Thymus (tissue), 11 donors: ENCODE measurements around the gene DEPDC5. TPM values are rescaled to one million over a fixed set of nuclear protein-coding genes. Genes with fewer than 3 reads are reported as not detected.
"Not testable (repeated sequence)": the region's sequence is repeated elsewhere in the genome, so short reads cannot be mapped to it uniquely, and the experiment has no call there.

ENCODE experiments used
- DNase-seq, 9 donors: peaks; one replicate each; pipeline ENCODE4 v3.0.0-alpha.2; 2013; ENCODE audit warnings: low spot score in 9 of 9, low read depth in 6 of 9, missing footprints in 1 of 9
- H3K27ac ChIP-seq, 2 donors: one replicate each; pipeline ENCODE4 v1.5.1; 2013; ENCODE audit warnings: control low read depth in 1 of 2, low read depth in 1 of 2, low read length in 1 of 2, mild to moderate bottlenecking in 1 of 2, moderate library complexity in 1 of 2
- H3K27me3 ChIP-seq, 2 donors: one replicate each; pipeline ENCODE4 v1.5.1; 2013; ENCODE audit warnings: low read length in 1 of 2; ENCODE audit not compliant: control insufficient read depth in 2 of 2, insufficient read depth in 1 of 2
- H3K36me3 ChIP-seq, 2 donors: one replicate each; pipeline ENCODE4 v1.5.1; 2013; ENCODE audit warnings: low read length in 1 of 2, mild to moderate bottlenecking in 1 of 2, moderate library complexity in 1 of 2; ENCODE audit not compliant: control insufficient read depth in 2 of 2, insufficient read depth in 2 of 2
- H3K4me1 ChIP-seq, 2 donors: one replicate each; pipeline ENCODE4 v1.5.1; 2013; ENCODE audit warnings: low read length in 2 of 2; ENCODE audit not compliant: control insufficient read depth in 2 of 2, insufficient read depth in 2 of 2
- H3K4me3 ChIP-seq, 2 donors: one replicate each; pipeline ENCODE4 v1.5.1; 2013; ENCODE audit warnings: low read length in 2 of 2, control low read depth in 1 of 2, mild to moderate bottlenecking in 1 of 2
- H3K9me3 ChIP-seq, 2 donors: one replicate each; pipeline ENCODE4 v1.5.1; 2013; ENCODE audit warnings: low read length in 1 of 2, mild to moderate bottlenecking in 1 of 2; ENCODE audit not compliant: control insufficient read depth in 2 of 2, insufficient read depth in 1 of 2
- WGBS: extraction: QIAGEN DNeasy Blood & Tissue Kit; methylation state at CpG from one replicate; pipeline ENCODE4 v1.1.7; 2013; 5-methylcytosine and 5-hydroxymethylcytosine counted together
- polyA plus RNA-seq: library from polyadenylated mRNA; stranded (reverse); fragments of 200-250 nt; gene quantifications from one replicate; pipeline ENCODE4 v1.2.3, GENCODE V29; 2013
- total RNA-seq: library from RNA; stranded (reverse); fragments of 120-200 nt; gene quantifications from one replicate; pipeline ENCODE4 v1.2.4, GENCODE V29; 2013
- donor health status: healthy.

Gene DEPDC5
- total and polyA plus RNA-seq, 2 donors = 9.2 to 10.5 TPM

GRCh38 chr22:31815383-31815814 lies 61.6 kb downstream of the DEPDC5 start:
- not testable (repeated sequence) for H3K27me3 ChIP-seq, H3K9me3 ChIP-seq, H3K4me1 ChIP-seq, H3K4me3 ChIP-seq, DNase-seq, H3K27ac ChIP-seq
- WGBS = over 99% methylated on average over 4 of the region's 4 CpGs
- peaks cover 46 to 59% of the 10 kb centered on the region in 2 donors for H3K36me3 ChIP-seq

DNA sequence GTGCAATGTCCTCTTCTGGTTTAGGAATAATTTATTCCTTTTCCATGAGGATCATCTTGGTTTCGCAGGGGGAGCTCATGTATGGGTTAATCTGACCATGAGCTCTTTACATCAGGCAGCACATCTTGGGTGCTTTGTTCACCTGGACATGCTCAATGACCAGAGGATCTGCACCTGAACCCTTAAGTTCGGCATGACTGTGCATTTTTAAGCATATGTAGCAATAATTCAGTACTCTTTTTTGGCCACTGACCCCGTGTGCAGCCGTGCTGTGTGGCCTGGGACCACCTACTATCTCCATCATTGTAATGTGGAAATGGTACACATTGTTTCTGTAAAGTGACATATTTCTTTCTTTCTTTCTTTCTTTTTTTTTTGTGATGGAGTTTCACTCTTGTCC lies 62.9 kb downstream of the DEPDC5 start:
- Histone ChIP-seq H3K4me1 (no peaks in the 10 kb centered on the region), H3K36me3 (peaks cover 55 to 59% of the 10 kb centered on the region in 2 donors), H3K27me3 (no peaks in the 10 kb centered on the region), H3K4me3 (no peak overlapping the region), H3K27ac (no peak overlapping the region), H3K9me3 (no peaks in the 10 kb centered on the region)
- WGBS = 98% methylated on average over 4 of the region's 4 CpGs
- no peak for DNase-seq

DNA sequence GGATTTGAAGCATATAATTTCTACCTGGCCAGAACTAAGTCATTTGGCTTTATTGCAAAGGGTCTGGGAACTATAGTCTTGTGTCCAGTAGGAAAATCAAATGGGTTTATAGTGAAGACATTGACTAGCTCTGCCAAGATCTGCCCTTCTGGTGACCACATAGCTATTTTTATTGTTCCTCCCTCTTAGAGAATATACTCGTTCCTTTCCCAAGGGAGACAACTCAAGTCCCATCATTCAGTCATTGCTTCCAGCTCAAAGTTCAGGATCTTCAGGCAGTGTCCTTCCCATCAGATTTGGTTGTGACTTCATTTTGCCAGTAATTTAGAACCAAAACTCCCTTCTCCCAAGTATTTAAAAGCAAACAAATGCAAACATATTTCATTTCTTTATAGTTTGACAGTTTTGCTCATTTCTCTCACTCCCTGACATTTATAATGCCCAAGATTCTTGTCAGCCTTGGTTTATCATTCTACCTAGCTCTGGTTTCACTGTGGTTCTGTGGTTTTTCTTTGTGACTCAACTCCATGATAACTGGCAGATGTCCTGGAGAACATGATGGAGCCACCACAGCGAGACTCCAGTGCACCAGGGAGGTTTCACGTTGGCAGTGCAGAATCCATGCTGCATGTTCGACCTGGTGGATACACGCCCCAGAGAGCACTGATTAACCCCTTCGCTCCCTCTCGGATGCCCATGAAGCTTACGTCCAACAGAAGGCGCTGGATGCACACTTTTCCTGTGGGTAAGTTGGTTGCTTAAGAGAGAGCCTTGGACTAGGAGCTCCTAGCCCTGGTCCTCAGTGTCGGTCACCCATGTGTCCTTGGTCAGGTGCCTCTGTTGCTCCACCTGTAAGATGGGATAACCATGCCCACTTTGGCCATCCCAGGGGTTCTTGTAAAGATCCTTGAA lies 64.9 kb downstream of the DEPDC5 start:
- DNase-seq = no peak
- H3K27me3 ChIP-seq = no peaks in the 10 kb centered on the region
- H3K27ac ChIP-seq = no peak overlapping the region
- peaks cover 62 to 70% of the 10 kb centered on the region in 2 donors for H3K36me3 ChIP-seq
- no peaks in the 10 kb centered on the region for H3K4me1 ChIP-seq
- H3K4me3 ChIP-seq = no peak overlapping the region
- H3K9me3 ChIP-seq = no peaks in the 10 kb centered on the region
- WGBS = 96% methylated on average over 10 of the region's 10 CpGs

DNA sequence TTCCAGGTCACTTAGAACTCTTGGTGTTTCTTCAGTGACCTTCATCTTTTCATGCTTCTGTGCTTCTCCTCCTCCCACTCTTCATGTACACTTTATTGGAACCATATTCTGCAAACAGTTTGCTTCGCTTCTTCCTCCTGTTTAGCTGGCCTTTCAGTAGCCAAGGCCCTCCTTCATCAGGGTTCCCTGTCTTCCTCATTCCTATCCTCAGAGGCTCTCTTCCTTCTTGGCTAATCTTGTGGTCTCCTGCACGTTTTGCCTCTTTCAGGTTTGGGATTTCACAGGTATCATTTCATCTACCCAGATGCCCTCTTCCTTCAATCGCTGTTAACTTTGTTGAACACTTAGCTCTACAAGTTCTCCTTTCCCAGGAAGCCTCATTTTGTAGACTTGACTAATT lies 66.8 kb downstream of the DEPDC5 start:
- Histone ChIP-seq H3K27me3 (no peaks in the 10 kb centered on the region), H3K36me3 (peaks cover 51 to 74% of the 10 kb centered on the region in 2 donors), H3K4me1 (no peaks in the 10 kb centered on the region), H3K9me3 (no peaks in the 10 kb centered on the region), H3K4me3 (no peak overlapping the region), H3K27ac (no peak overlapping the region)
- WGBS = 95% methylated on average over 3 of the region's 3 CpGs
- no peak for DNase-seq

GRCh38 chr22:31821572-31821971 lies 67.8 kb downstream of the DEPDC5 start:
- no peak for DNase-seq
- Histone ChIP-seq H3K27ac (no peak overlapping the region), H3K4me1 (no peaks in the 10 kb centered on the region), H3K36me3 (peaks cover 57 to 71% of the 10 kb centered on the region in 2 donors), H3K9me3 (no peaks in the 10 kb centered on the region), H3K27me3 (no peaks in the 10 kb centered on the region), H3K4me3 (no peak overlapping the region)
- 92% methylated on average over 1 of the region's 1 CpG for WGBS

DNA sequence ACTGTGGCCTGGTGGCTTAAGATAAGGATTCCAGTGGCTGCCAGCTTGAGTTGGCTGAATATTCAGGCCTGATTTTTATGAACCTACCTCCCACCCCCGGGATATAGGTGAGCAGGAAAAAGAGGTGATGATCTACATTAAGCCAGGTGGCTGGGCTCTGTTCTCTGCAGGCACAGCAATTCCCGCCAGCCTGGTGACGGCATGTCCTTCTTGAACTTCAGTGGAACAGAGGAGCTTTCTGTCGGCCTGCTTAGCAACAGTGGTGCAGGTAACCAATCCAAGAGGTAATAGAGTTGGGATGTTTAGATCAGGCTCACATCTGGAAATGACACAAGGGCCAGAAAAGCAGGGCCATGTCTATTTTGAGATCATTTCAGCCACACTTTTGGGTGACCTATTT lies 68.7 kb downstream of the DEPDC5 start:
- Histone ChIP-seq H3K9me3 (no peaks in the 10 kb centered on the region), H3K27ac (no peak overlapping the region), H3K4me1 (no peaks in the 10 kb centered on the region), H3K4me3 (no peak overlapping the region), H3K27me3 (no peaks in the 10 kb centered on the region), H3K36me3 (peaks cover 53 to 66% of the 10 kb centered on the region in 2 donors)
- no peak for DNase-seq
- 96% methylated on average over 4 of the region's 4 CpGs for WGBS

- Histone ChIP-seq H3K27me3 (no peaks in the 10 kb centered on the region), H3K9me3 (no peaks in the 10 kb centered on the region), H3K4me3 (no peak overlapping the region), H3K36me3 (peaks cover 49 to 54% of the 10 kb centered on the region in 2 donors), H3K4me1 (no peaks in the 10 kb centered on the region), H3K27ac (no peak overlapping the region)
- WGBS = 98% methylated on average over 2 of the region's 2 CpGs
- DNase-seq = no peak
These were observed 71.7 kb downstream of the DEPDC5 start for GRCh38 chr22:31825513-31825912.

DNA sequence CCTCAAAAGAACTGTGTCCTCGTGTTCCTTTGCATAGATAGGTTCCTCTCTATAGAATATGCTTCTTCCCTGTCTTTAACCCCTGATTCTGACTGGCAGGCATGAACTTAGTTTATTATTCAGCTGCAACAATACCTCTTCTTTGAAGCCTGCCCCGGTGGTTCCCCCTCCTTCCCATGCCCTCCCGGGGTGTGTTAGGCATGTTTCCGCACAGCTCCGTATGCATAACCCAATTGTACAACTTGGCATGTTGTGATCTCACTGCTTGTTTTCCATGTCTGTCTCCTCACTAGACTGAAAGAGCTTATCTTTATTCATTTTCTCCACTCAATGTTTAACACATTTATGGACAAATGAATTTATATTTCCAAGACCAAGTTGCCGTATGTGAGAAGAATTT lies 72.6 kb downstream of the DEPDC5 start:
- 95% methylated on average over 6 of the region's 6 CpGs for WGBS
- H3K27ac ChIP-seq = no peak overlapping the region
- H3K4me3 ChIP-seq = no peak overlapping the region
- no peaks in the 10 kb centered on the region for H3K27me3 ChIP-seq
- H3K9me3 ChIP-seq = no peaks in the 10 kb centered on the region
- DNase-seq = no peak
- peaks cover 40 to 44% of the 10 kb centered on the region in 2 donors for H3K36me3 ChIP-seq
- H3K4me1 ChIP-seq = no peaks in the 10 kb centered on the region

DNA sequence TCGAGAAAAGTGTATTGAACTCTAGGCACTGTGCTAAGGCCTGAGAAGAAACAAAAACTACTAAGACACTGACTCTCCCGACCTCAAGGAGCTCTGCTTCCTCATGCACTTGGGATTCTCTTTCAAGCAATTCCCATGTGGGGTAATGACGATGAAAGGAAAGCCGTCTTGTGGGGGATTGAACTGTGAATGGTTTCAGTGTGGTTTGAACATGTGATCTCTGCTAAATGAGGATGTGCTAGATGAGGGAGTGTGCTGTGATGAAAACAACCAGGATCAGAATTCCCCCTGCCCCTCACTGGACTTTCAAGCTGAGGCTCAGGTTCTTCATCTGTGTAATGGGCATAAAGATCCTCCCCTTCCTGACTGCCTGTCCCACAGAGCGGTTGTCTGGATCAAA lies 74.9 kb downstream of the DEPDC5 start:
- no peak overlapping the region for H3K4me3 ChIP-seq
- 87% methylated on average over 5 of the region's 5 CpGs for WGBS
- H3K36me3 ChIP-seq = peaks cover 25 to 27% of the 10 kb centered on the region in 2 donors
- no peaks in the 10 kb centered on the region for H3K27me3 ChIP-seq
- DNase-seq = no peak
- H3K27ac ChIP-seq = no peak overlapping the region
- H3K9me3 ChIP-seq = no peaks in the 10 kb centered on the region
- no peaks in the 10 kb centered on the region for H3K4me1 ChIP-seq
